Non-pigmented ciliary epithelial cell (primary cell): ENCODE data around the gene ZNF784.
A peak's percentile ranks its signal among the peaks of the same experiment; 100 is the strongest.
"Not testable (repeated sequence)": the region's sequence is repeated elsewhere in the genome, so short reads cannot be mapped to it uniquely, and the experiment has no call there.

Source experiments
- DNase-seq: peaks from one replicate; pipeline ENCODE4 v3.0.0-alpha.2; 2010; ENCODE audit warnings: low read depth

Gene ZNF784

DNA sequence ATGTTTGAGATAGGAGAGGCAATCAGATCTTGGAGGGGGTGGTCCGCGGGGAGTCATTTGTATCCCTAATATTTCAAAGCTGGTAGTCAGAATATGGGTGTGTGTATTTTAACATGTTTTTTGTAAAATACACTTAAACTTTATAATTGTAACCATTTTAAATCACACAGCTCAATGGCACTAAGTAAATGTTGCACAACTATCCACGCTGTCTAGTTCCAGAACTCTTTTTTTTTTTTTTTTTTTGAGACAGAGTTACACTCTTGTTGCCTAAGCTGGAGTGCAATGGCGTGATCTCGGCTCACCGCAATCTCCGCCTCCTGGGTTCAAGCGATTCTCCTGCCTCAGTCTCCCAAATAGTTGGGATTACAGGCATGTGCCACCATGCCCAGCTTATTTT lies 40.5 kb downstream of the ZNF784 start:
- not testable (repeated sequence) for DNase-seq

- DNase-seq: not testable (repeated sequence)
Measured at GRCh38 chr19:55582284-55582683, 42.1 kb downstream of the ZNF784 start.

GRCh38 chr19:55581823-55582223 lies 42.5 kb downstream of the ZNF784 start:
- DNase-seq: no peak

DNA sequence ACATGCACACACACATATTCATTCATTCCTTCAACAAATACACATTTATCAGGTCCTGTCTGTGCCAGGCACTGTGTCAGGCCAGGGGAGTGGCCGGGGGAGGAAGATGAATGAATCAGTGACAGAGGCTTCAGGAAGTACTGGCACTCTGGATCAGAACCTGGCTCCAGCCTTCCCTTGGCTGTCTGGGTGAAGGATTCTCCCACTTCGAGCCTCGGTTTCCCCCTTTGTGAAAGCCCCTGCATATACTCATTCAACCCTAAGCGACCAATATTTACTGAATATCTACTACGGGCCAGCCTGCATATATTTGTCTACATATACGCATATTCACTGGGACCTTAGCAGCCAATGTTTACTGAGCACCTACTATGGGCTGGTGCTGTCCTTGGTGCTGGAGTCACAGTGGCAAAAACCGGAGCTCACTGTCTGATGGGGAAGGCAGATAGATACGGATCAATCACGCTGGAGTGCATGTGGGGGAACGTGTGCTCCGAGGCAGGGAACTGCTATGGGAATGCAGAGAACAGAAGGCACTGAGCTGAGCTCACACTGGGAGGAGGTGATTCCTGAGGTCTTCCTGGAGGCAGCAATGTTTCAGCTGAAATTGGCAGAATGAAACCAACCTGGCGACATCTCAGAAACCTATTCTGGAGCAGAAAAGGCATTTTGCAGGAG lies 43.1 kb downstream of the ZNF784 start:
- DNase-seq: no peak

DNA sequence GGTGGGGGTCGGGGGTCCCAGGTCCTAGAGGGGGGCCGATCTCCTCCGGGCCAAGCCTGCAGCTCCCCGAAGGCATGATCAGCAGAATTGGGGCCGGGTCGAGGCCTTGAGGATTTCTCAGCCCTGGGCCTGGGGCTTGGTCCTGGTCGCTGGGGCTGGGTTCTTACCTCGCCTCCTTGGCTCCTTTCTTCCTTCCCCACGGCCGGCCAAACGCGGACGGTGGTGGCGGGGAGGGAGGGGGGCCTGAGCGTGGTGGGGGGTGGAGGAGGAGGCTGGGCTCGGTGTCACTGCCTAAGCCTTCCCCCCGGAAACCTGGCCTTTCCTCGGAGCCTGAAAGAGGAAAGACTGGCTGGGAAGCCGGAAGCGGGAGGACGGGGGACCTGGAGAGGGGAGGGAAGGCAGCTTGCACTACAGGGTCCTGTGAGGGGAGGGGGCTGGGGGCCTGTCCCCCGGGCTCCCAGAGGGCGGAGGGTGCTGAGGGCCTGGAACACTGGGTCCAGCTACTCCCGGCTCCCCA lies 43.7 kb downstream of the ZNF784 start, which contains the start of gene ZNF579:
ZNF579 (minus strand) TSS at position 221 of the 517 bp plus-strand sequence. CDS start 1,209 bp downstream, outside the sequence.
- peak; percentile 55 for DNase-seq

- no peak for DNase-seq
Measured at GRCh38 chr19:55579766-55580621, 44.4 kb downstream of the ZNF784 start.

- DNase-seq: no peak
Measured at GRCh38 chr19:55578761-55579747, 45.3 kb downstream of the ZNF784 start.

GRCh38 chr19:55578031-55578760 lies 46.2 kb downstream of the ZNF784 start:
- no peak for DNase-seq

- DNase-seq: no peak
Measured at GRCh38 chr19:55576746-55577145, 47.6 kb downstream of the ZNF784 start.

- DNase-seq: not testable (repeated sequence)
Measured at GRCh38 chr19:55573929-55574328, 50.4 kb downstream of the ZNF784 start.
